K562 (cell line): ENCODE data around the gene PLAC1. TPM values are rescaled to one million over a fixed set of nuclear protein-coding genes. Genes with fewer than 3 reads are reported as not detected.

Source experiments
- ATAC-seq: fragments of 200-7000 bp; cut with Tn5 transposase; 3 replicates; pipeline ENCODE4 v1.9.1; 2020; ENCODE audit warnings: moderate library complexity
- BruUV-seq: library from RNA; stranded (reverse); fragments of 400-500 nt; replicated peaks from 2 replicates; lab custom pipeline; 2021; lab: Mats Ljungman, UMichigan
- CTCF ChIA-PET: fragments of 300-600 bp; formaldehyde crosslinking; extraction: SDS; loops from one replicate; lab custom pipeline; 2021; ENCODE audit warnings: low intra/inter-chr PET ratio; lab: Yijun Ruan, JAX
- POLR2A ChIA-PET: fragments of 300-600, 350-650 bp; sonication (Branson Sonifier 250); formaldehyde crosslinking; extraction: SDS; loops from one replicate; lab custom pipeline; 2021; ENCODE audit warnings: antibody characterized with exemption, inconsistent platforms; lab: Yijun Ruan, JAX
- DNase-seq, 4 experiments: peaks; one replicate each; pipeline versions ENCODE4 v3.0.0 to v3.0.0-alpha.2; 2011 to 2018; ENCODE audit warnings: low spot score in 3 of 4, mixed read lengths in 3 of 4; ENCODE audit errors: extremely low read depth in 1 of 4
- FAIRE-seq: peaks from 2 replicates; lab custom pipeline; 2011; peaks lifted over from hg19 to GRCh38; lab: Jason Lieb, UNC
- H2AFZ ChIP-seq: 2 replicates; pipeline ENCODE4 v1.6.0; 2011; ENCODE audit warnings: low read depth, low read length, control low read depth, inconsistent platforms
- H3K27ac ChIP-seq: fragments of 200-600 bp; 3 replicates; pipeline ENCODE4 v1.8.0; 2011; ENCODE audit warnings: low read depth, mild to moderate bottlenecking, control low read depth, inconsistent platforms, low read length, moderate library complexity, mixed read lengths; ENCODE audit errors: extremely low read depth
- H3K27me3 ChIP-seq, 2 experiments: fragments of 300-600 bp in 1 of 2; 2 replicates in 1 of 2; 3 replicates in 1 of 2; pipeline versions ENCODE4 v1.6.0 to v1.8.0; 2011; ENCODE audit warnings: inconsistent platforms in 2 of 2, low read length in 2 of 2, mild to moderate bottlenecking in 1 of 2, mixed read lengths in 1 of 2, moderate library complexity in 1 of 2; ENCODE audit not compliant: control insufficient read depth in 2 of 2, insufficient read depth in 2 of 2
- H3K36me3 ChIP-seq: fragments of 300-600 bp; 3 replicates; pipeline ENCODE4 v1.8.0; 2011; ENCODE audit warnings: mild to moderate bottlenecking, low read length, inconsistent platforms; ENCODE audit not compliant: control insufficient read depth, insufficient read depth
- H3K4me1 ChIP-seq, 2 experiments: fragments of 200-600 bp in 1 of 2; replicated peaks in 1 of 2; 2 replicates in 1 of 2; 3 replicates in 1 of 2; pipeline versions ENCODE4 v1.5.1 to v1.8.0; 2011; ENCODE audit warnings: inconsistent platforms in 2 of 2, low read length in 2 of 2, mild to moderate bottlenecking in 1 of 2, mixed read lengths in 1 of 2, moderate library complexity in 1 of 2; ENCODE audit not compliant: control insufficient read depth in 2 of 2, insufficient read depth in 2 of 2
- H3K4me2 ChIP-seq: 2 replicates; pipeline ENCODE4 v1.6.1; 2011; ENCODE audit warnings: low read length, control low read depth, inconsistent platforms, mixed read lengths; ENCODE audit not compliant: insufficient read depth
- H3K4me3 ChIP-seq: fragments of 200-600 bp; sonication (generic), shearing (Covaris generic); 2 replicates; pipeline ENCODE4 v1.5.1; 2016; ENCODE audit warnings: control low read depth, inconsistent platforms
- H3K79me2 ChIP-seq: fragments of 200-600 bp; 3 replicates; pipeline ENCODE4 v1.8.0; 2011; ENCODE audit warnings: low read length, inconsistent platforms; ENCODE audit not compliant: control insufficient read depth, insufficient read depth
- H3K9ac ChIP-seq, 2 experiments: 2 replicates each; pipeline versions ENCODE4 v1.6.0 to v1.6.1; 2011; ENCODE audit warnings: low read depth in 2 of 2, low read length in 2 of 2, control low read depth in 1 of 2, inconsistent platforms in 1 of 2, mild to moderate bottlenecking in 1 of 2, mixed read lengths in 1 of 2; ENCODE audit not compliant: insufficient read depth in 1 of 2
- H3K9me1 ChIP-seq: one replicate; pipeline ENCODE4 v1.6.0; 2011; ENCODE audit warnings: inconsistent platforms, mild to moderate bottlenecking, low read length, moderate library complexity; ENCODE audit not compliant: control insufficient read depth, insufficient read depth
- H3K9me3 ChIP-seq: replicated peaks from 2 replicates; pipeline ENCODE4 v1.5.1; 2011; ENCODE audit warnings: low read depth, low read length, inconsistent platforms; ENCODE audit not compliant: control insufficient read depth, insufficient read depth
- H4K20me1 ChIP-seq: replicated peaks from 2 replicates; pipeline ENCODE4 v1.6.1; 2011; ENCODE audit warnings: low read length, inconsistent platforms, mixed read lengths; ENCODE audit not compliant: control insufficient read depth, insufficient read depth
- CREM ChIP-seq: IDR thresholded peaks from 2 replicates; pipeline ENCODE4 v1.6.1; 2014; ENCODE audit warnings: antibody characterized with exemption, low read depth
- DACH1 ChIP-seq: fragments of 450-650 bp; IDR thresholded peaks from 2 replicates; pipeline ENCODE4 v1.6.1; 2018; ENCODE audit not compliant: partially characterized antibody
- GABPA ChIP-seq: fragments of 200-800 bp; sonication (Bioruptor generic); conservative IDR thresholded peaks from 2 replicates; pipeline ENCODE4 v1.6.1; 2016; ENCODE audit warnings: low read depth, missing genetic modification characterization, missing compliant biosample characterization
- GTF2F1 ChIP-seq: IDR thresholded peaks from 2 replicates; pipeline ENCODE4 v1.6.1; 2011; ENCODE audit warnings: low read depth, low read length, improper control_type of control experiment
- HDAC1 ChIP-seq, 2 experiments: fragments of 450-650 bp; IDR thresholded peaks; 2 replicates each; pipeline ENCODE4 v1.6.1; 2016 to 2017; ENCODE audit warnings: inconsistent platforms in 1 of 2, mild to moderate bottlenecking in 1 of 2, moderate library complexity in 1 of 2
- HMG20A ChIP-seq: fragments of 450-650 bp; formaldehyde crosslinking; conservative IDR thresholded peaks from 2 replicates; pipeline ENCODE4 v1.4.0; 2020; ENCODE audit warnings: mild to moderate bottlenecking, mixed read lengths
- MEF2A ChIP-seq: IDR thresholded peaks from 2 replicates; pipeline ENCODE4 v1.6.1; 2011; ENCODE audit warnings: low read depth, mild to moderate bottlenecking, low read length, moderate library complexity; ENCODE audit not compliant: control insufficient read depth
- NBN ChIP-seq: fragments of 450-650 bp; IDR thresholded peaks from 2 replicates; pipeline ENCODE4 v1.6.1; 2016; ENCODE audit warnings: low read depth, mild to moderate bottlenecking
- POLR3G ChIP-seq: IDR thresholded peaks from 2 replicates; pipeline ENCODE4 v1.6.1; 2011; ENCODE audit not compliant: insufficient read length, insufficient replicate concordance; ENCODE audit errors: extremely low read depth
- SMAD3 ChIP-seq: fragments of 450-650 bp; formaldehyde crosslinking; conservative IDR thresholded peaks from 2 replicates; pipeline ENCODE4 v1.4.0; 2020; ENCODE audit warnings: mild to moderate bottlenecking
- STAT5A ChIP-seq: IDR thresholded peaks from 2 replicates; pipeline ENCODE4 v1.6.1; 2012; ENCODE audit warnings: low read length, inconsistent platforms, borderline replicate concordance
- TRIM28 ChIP-seq: fragments of 450-650 bp; IDR thresholded peaks from 2 replicates; pipeline ENCODE4 v1.6.1; 2017
- ZFX ChIP-seq: sonication (generic); formaldehyde crosslinking; IDR thresholded peaks from 2 replicates; pipeline ENCODE4 v1.8.0; 2022; ENCODE audit warnings: mild to moderate bottlenecking, missing genetic modification reagents, moderate library complexity
- ZKSCAN3 ChIP-seq: fragments of 250-450 bp; sonication (Bioruptor Pico); IDR thresholded peaks from 2 replicates; pipeline ENCODE4 v1.4.0; 2020
- ZNF24 ChIP-seq: fragments of 450-650 bp; IDR thresholded peaks from 2 replicates; pipeline ENCODE4 v1.6.1; 2016
- ZNF274 ChIP-seq: IDR thresholded peaks from 2 replicates; pipeline ENCODE4 v1.6.1; 2011; ENCODE audit warnings: low read depth, mild to moderate bottlenecking, low read length, moderate library complexity, borderline replicate concordance
- ZNF316 ChIP-seq: fragments of 450-650 bp; IDR thresholded peaks from 2 replicates; pipeline ENCODE4 v1.6.1; 2016
- WGBS: fragments of 100-300 bp; shearing (Covaris generic); methylation state at CpG from one replicate; pipeline ENCODE4 v1.1.6; 2016; ENCODE audit warnings: low coverage, mixed read lengths; ENCODE audit not compliant: insufficient coverage; ENCODE audit errors: missing lambda C conversion rate; 5-methylcytosine and 5-hydroxymethylcytosine counted together
- in situ Hi-C: fragments of 300-500 bp; cut with MboI; formaldehyde crosslinking; loops from 4 replicates; pipeline ENCODE4 v1.15.0; 2018; ENCODE audit warnings: inconsistent platforms, mixed read lengths
- intact Hi-C: fragments of 100-400 bp; cut with micrococcal nuclease; formaldehyde crosslinking; loops from 2 replicates; pipeline ENCODE4 v1.14.2; 2022
- polyA plus RNA-seq, 8 experiments: library from polyadenylated mRNA; depleted of rRNA in 4 of 8; stranded (reverse) in 5 of 8; unstranded in 3 of 8; fragments of >200 nt; fragmentation: Nextera tagmentation in 2 of 8; fragmentation: Illumina TruSeq in 1 of 8; extraction: Ambion mirVana in 2 of 8; extraction: Trizol in 1 of 8; gene quantifications; 2 replicates each; pipeline versions ENCODE4 v1.2.1 to v1.2.3, GENCODE V29; 2011 to 2014; ENCODE audit warnings: inconsistent platforms in 1 of 8, missing spikeins in 1 of 8
- total RNA-seq, 7 experiments: library from RNA; depleted of rRNA in 6 of 7; stranded (reverse); fragments of >200 nt in 6 of 7; fragmentation: Illumina TruSeq in 2 of 7; extraction: Trizol in 2 of 7; gene quantifications; 2 replicates each; pipeline versions ENCODE4 v1.2.1 to v1.2.3, GENCODE V29; 2011 to 2021; ENCODE audit warnings: low replicate concordance in 1 of 7
- TF ChIP-seq, protein P1 (sequence below): fragments of 200-800 bp; sonication (Bioruptor generic); IDR thresholded peaks from 2 replicates; pipeline ENCODE4 v1.6.1; 2017; ENCODE audit warnings: missing genetic modification characterization, missing compliant biosample characterization
- TF ChIP-seq, protein P2 (sequence below): IDR thresholded peaks from 3 replicates; pipeline ENCODE4 v1.6.1; 2011; ENCODE audit warnings: borderline replicate concordance, mild to moderate bottlenecking, moderate library complexity; ENCODE audit not compliant: insufficient read length; ENCODE audit errors: extremely low read depth
- TF ChIP-seq, protein P3 (sequence below), 2 experiments: fragments of 450-650 bp; IDR thresholded peaks; 2 replicates each; pipeline ENCODE4 v1.6.1; 2016

PLAC1 gene
- total and polyA plus RNA-seq, 9 of the 15 experiments (the other 6 are each of a cell fraction or from before 2014, with no cell fraction given) = 0.82 to 9.1 (median 1.7) TPM

DNA sequence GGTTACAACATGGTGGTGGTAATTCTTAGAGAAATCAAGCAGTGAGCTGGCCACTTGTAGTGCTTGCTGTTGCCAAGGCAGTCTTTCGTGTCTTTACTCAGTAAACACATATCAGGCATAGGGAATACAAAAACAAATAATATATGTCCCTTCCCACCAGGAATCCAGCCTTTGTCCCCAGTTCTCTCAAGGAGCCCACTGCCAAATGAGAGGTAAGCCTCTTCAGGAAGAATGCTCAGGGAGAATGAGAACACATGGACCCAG is 421 bp upstream of the PLAC1 start:
- FAIRE-seq = no peak
- BruUV-seq = no TSS peak

More for the DNA sequence above, 421 bp upstream of the PLAC1 start:
- in situ Hi-C loops = no loop called here
- Histone ChIP-seq H3K9ac (no peak overlapping the region), H3K4me1 (no peaks in the 10 kb centered on the region), H3K9me3 (no peaks in the 10 kb centered on the region), H3K79me2 (no peaks in the 10 kb centered on the region), H3K27me3 (no peaks in the 10 kb centered on the region; a peak in 1 of 5 replicates), H4K20me1 (no peaks in the 10 kb centered on the region), H2AFZ (no peak overlapping the region), H3K4me3 (no peak overlapping the region), H3K9me1 (no peaks in the 10 kb centered on the region), H3K27ac (no peak overlapping the region), H3K36me3 (no peaks in the 10 kb centered on the region), H3K4me2 (no peak overlapping the region)
- DNase-seq (no peak), ATAC-seq (no peak)
- ChIA-PET POLR2A (no interaction called here), CTCF (no interaction called here)
- TF ChIP-seq HMG20A (CRISPR knock-in tag) = no peak
- TF ChIP-seq, protein P1, sequence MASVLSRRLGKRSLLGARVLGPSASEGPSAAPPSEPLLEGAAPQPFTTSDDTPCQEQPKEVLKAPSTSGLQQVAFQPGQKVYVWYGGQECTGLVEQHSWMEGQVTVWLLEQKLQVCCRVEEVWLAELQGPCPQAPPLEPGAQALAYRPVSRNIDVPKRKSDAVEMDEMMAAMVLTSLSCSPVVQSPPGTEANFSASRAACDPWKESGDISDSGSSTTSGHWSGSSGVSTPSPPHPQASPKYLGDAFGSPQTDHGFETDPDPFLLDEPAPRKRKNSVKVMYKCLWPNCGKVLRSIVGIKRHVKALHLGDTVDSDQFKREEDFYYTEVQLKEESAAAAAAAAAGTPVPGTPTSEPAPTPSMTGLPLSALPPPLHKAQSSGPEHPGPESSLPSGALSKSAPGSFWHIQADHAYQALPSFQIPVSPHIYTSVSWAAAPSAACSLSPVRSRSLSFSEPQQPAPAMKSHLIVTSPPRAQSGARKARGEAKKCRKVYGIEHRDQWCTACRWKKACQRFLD (CRISPR knock-in tag) = no peak
- TF ChIP-seq, protein P2, sequence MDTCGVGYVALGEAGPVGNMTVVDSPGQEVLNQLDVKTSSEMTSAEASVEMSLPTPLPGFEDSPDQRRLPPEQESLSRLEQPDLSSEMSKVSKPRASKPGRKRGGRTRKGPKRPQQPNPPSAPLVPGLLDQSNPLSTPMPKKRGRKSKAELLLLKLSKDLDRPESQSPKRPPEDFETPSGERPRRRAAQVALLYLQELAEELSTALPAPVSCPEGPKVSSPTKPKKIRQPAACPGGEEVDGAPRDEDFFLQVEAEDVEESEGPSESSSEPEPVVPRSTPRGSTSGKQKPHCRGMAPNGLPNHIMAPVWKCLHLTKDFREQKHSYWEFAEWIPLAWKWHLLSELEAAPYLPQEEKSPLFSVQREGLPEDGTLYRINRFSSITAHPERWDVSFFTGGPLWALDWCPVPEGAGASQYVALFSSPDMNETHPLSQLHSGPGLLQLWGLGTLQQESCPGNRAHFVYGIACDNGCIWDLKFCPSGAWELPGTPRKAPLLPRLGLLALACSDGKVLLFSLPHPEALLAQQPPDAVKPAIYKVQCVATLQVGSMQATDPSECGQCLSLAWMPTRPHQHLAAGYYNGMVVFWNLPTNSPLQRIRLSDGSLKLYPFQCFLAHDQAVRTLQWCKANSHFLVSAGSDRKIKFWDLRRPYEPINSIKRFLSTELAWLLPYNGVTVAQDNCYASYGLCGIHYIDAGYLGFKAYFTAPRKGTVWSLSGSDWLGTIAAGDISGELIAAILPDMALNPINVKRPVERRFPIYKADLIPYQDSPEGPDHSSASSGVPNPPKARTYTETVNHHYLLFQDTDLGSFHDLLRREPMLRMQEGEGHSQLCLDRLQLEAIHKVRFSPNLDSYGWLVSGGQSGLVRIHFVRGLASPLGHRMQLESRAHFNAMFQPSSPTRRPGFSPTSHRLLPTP = no peak
- TF ChIP-seq GABPA (tag) = no peak
- no peak for TF ChIP-seq TRIM28
- no peak for TF ChIP-seq SMAD3 (CRISPR knock-in tag)
- no peak for TF ChIP-seq ZNF316
- TF ChIP-seq, protein P3, sequence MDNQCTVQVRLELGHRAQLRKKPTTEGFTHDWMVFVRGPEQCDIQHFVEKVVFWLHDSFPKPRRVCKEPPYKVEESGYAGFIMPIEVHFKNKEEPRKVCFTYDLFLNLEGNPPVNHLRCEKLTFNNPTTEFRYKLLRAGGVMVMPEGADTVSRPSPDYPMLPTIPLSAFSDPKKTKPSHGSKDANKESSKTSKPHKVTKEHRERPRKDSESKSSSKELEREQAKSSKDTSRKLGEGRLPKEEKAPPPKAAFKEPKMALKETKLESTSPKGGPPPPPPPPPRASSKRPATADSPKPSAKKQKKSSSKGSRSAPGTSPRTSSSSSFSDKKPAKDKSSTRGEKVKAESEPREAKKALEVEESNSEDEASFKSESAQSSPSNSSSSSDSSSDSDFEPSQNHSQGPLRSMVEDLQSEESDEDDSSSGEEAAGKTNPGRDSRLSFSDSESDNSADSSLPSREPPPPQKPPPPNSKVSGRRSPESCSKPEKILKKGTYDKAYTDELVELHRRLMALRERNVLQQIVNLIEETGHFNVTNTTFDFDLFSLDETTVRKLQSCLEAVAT (IDR thresholded peaks at IDR 0.05) = no peak
- TF ChIP-seq DACH1 = no peak
- TF ChIP-seq ZNF274 = no peak
- TF ChIP-seq CREM = no peak
- TF ChIP-seq HDAC1 (IDR thresholded peaks at IDR 0.05) = no peak
- no peak for TF ChIP-seq STAT5A
- TF ChIP-seq ZKSCAN3 (CRISPR knock-in tag) = no peak
- no peak for TF ChIP-seq ZFX
- TF ChIP-seq ZNF24 = no peak
- TF ChIP-seq GTF2F1 = no peak
- TF ChIP-seq MEF2A = no peak
- TF ChIP-seq POLR3G = no peak
- TF ChIP-seq NBN = no peak
- intact Hi-C loops = no loop called here
- 18% methylated on average over 1 of the region's 1 CpG for WGBS
